GM21717 (cell line): Measurements from ENCODE around the gene GFRA4.

Source experiments
- ATAC-seq: cut with Tn5 transposase; IDR thresholded peaks from one replicate; pipeline ENCODE4 v1.9.1; 2021; ENCODE audit warnings: mild to moderate bottlenecking, moderate library complexity; ENCODE audit not compliant: unreplicated experiment

The GFRA4 gene, protein sequence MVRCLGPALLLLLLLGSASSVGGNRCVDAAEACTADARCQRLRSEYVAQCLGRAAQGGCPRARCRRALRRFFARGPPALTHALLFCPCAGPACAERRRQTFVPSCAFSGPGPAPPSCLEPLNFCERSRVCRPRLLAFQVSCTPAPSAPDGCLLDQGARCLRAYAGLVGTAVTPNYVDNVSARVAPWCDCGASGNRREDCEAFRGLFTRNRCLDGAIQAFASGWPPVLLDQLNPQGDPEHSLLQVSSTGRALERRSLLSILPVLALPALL

DNA sequence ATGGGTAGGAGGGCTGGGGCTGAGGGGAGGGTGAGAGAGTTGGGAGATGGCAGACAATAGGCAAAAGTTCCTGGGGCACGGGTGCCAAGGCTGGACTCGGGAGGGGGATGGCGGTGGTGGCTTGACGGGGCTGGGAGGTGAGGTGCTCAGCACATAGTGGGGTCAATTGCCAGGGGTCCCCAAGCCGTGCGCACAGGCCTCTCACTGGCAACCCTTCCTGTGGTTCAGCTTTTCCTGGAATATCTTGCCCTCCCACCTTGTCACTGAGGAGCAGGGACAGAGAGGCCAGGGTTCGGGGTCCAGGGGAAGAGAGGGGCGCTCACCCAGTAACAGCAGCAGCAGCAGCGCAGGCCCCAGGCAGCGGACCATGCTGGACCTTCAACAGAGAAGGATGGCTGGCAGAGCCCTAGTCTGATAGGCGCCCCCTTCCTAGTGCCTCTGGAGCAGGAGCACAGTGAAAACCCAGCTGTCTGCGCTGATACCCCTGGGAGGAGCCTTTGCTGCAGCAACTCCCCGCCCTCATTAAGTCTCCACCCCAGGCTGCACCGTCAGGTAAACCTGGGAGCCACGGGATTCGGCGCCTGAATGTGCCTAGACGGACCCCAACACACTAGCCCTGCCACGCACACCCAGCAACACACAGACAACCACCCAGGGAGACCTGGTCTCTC, at the start of gene GFRA4:
Gene GFRA4 (minus strand): TSS at position 369 of the 671 bp plus-strand sequence. CDS start 0 bp downstream, at position 369.
- no peak for ATAC-seq

DNA sequence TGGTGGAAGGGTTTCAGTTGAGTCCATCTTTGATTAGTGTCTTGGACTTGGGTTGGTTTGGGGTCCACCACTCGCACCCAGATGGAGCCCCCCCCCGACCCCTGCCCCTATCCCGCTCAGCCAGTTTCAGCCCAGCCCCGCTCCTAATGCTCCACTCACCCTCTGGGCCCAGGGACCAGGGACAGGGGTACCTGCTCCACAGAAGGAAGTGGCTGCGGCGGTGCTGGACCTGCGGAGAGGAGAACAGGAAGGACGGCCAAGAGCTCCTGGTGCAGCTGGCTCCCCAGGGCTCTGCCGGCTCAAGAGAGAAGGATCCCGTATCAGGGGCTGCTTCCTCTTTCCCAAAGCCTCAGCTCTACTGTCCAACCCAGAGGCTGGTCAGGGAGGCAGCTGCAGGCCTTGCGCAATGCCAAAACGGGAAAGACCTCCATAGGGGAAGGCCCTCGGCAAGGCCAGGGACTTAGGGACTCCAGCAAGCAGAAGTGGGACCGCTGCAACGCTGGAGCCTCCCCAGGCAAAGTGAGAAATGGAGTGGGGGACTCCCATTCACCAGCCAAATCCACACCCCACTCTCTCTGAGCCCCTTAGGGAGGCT, 49.2 kb upstream of the GFRA4 start, which contains the start of gene SIGLEC1:
Gene SIGLEC1 (minus strand): TSS at position 322 of the 595 bp plus-strand sequence. CDS start 5,472 bp downstream, outside the sequence.
- no peak for ATAC-seq

- no peak for ATAC-seq
Measured at GRCh38 chr20:3711484-3711941, 48.3 kb upstream of the GFRA4 start.

GRCh38 chr20:3710703-3711483, 47.7 kb upstream of the GFRA4 start:
- no peak for ATAC-seq

GRCh38 chr20:3710011-3710466, 46.8 kb upstream of the GFRA4 start:
- ATAC-seq: no peak

DNA sequence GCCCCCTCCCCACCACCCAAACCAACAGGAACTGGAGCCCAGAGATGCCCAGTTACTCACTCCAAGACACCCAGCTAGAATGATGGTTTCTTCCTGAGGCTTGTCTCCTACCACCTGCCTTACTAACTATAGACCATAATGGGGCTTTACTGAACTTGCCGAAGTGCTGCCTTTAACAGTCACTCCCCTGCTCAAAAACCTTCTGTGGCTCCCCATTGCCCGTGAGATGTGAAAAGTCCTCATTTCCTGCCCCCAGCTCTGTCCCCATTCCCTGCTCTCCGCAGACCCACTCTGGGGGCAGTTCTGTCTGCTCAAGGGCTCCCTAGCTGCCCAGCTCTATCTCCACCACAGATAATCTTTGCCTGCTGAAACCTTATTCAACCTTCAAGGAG, 44.3 kb upstream of the GFRA4 start:
- ATAC-seq: no peak

GRCh38 chr20:3706774-3707507, 43.7 kb upstream of the GFRA4 start:
- ATAC-seq: no peak

DNA sequence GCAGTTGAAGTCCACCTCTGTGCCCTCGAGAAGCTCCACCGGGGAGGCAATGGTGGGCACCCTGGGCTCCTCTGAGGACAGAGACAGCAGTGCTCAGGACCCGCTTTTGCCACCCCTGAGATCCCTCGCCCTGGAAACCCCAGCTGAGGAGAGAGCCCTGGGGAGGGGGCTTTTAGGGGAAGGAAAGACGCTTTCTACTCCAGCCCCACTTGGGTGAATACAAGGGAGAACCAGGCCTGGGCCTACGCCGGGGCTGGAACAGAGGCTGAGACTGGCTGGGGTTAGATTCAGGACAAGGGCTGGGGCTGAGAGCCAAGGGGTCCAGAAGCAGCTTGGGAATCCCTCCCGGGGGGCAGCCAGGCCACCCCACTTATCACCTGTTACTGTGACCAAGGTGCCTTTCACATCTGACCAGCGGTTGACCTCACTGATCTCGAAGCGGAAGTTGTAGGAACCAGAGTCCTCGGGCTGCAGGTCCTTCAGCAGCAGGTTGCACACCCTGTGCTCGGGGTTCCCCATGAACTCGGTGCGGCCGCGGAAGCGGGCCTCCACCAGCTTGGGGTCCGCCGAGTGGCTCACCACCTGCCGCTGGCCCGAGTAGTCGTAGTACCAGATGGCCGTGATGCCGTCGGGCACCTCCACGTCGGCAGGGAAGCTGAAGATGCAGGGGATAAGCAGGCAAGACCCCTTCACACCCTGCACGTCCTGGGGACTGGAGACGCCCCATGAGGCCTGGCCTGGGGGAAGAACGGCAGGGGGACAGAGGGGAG, 43.0 kb upstream of the GFRA4 start:
- no peak for ATAC-seq

GRCh38 chr20:3705491-3705969, 42.3 kb upstream of the GFRA4 start:
- no peak for ATAC-seq

GRCh38 chr20:3704087-3704486, 40.9 kb upstream of the GFRA4 start:
- ATAC-seq: no peak

GRCh38 chr20:3702611-3703391, 39.6 kb upstream of the GFRA4 start:
- no peak for ATAC-seq

- no peak for ATAC-seq
Measured at GRCh38 chr20:3701061-3701998, 38.1 kb upstream of the GFRA4 start.

DNA sequence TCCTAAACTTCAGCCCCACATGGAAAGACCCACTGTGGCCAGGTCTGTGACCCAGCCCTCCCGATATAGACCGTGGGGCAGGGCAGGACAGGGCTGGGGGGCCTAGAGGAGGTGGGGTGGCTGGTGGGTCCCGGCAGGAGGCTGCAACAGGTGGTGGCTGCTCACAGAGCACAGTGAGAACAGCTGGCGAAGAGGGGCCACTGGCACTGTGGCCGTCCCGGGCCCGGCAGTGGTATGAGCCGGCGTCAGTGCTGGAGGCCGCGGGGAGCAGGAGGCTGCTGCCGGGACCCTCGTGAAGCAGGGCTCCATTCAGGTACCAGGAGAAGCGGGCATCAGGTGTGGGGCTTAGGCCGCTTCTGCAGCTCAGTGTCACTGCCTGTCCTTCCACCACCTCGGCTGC, 35.8 kb upstream of the GFRA4 start:
- no peak for ATAC-seq

- ATAC-seq: no peak
Measured at GRCh38 chr20:3698591-3699001, 35.4 kb upstream of the GFRA4 start.

DNA sequence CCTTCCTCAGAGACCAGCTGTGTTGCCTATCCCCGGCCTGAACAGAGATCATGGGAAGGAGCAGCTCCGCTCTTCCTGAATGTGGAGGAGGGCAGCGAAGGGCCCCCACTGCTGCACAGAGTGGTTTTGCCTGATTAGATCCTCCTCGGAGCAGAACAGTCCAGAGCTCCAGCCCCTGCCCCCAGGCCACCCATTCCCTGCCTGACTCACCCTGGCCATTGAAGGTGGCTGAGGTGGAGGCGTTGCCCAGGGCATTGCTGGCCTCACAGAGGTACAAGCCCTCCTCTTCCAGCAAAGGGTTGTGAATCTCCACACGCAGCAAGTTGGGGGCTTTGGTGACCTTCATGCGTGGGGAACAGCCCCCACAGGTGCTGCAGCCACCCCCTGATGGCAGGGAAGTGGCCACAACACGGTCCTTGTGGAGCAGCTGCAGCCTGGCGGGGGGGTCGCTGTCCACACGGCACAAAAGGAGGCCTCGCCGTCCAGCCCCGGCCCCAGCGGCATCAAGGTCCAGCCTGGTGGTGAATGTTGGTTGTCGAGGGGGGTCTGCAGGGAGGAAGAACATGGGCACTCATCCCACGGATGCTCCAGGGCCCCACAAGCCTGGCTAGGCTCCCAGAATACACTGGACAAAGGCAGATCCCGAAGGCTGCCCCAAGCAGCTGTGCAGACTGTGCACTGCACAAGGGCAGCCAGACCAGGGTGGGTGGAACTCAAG, 34.5 kb upstream of the GFRA4 start:
- ATAC-seq: no peak

DNA sequence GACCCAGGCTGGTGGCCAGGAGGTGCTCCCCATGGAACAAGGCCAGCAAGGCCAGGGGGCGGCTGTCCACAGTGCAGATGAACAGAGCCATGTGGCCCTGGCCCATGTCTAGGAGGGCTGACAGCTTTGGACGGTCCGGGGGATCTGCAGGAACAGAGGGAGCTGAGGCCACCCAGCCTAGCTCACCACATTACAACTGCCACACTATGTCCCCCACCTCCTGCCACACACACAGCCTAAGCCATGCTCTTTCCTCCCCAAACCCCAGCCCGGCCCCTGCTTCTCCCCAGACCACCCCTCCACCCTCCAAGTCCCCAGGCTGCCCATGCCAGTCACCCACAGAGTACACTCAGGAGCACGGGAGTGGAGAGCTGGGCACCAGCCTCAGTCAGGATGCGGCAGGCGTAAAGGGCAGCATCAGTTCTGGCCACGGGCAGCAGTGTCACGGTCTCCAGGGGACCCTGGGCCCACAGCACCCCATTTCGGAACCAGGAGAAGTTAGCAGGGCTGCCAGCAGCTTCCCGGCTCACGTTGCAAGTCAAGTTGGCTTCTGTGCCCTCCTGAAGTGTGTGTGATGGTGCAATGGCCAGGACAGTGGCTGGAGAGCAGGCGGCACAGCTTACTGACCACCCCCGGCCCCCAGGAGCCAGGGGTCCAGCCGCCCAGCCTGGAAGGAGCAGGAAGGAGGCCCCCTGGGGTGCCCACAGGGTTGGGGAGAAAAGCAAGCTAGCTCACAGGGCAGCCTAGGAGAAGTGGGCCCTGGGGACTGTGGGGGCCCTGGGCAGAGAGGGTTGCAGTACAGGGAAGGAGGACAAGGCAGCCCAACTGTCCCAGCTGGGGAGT, 33.8 kb upstream of the GFRA4 start:
- ATAC-seq: no peak
